Endothelial cell of umbilical vein (primary cell): Measurements from ENCODE around the gene C1orf53. TPM values are rescaled to one million over a fixed set of nuclear protein-coding genes. Genes with fewer than 3 reads are reported as not detected.

Experiments used
- BruUV-seq: library from RNA; stranded (reverse); fragments of 400-500 nt; replicated peaks from 2 replicates; lab custom pipeline; 2021; lab: Mats Ljungman, UMichigan
- CTCF ChIA-PET: fragments of 300-600, 350-600 bp; sonication (Branson Sonifier 250); formaldehyde crosslinking; loops from one replicate; lab custom pipeline; 2021; ENCODE audit warnings: antibody characterized with exemption, inconsistent platforms; lab: Charles Lee
- POLR2A ChIA-PET: fragments of 300-600, 350-600 bp; sonication (Branson Sonifier 250); formaldehyde crosslinking; loops from one replicate; lab custom pipeline; 2021; ENCODE audit warnings: antibody characterized with exemption, inconsistent platforms; lab: Charles Lee
- DNase-seq: peaks from one replicate; pipeline ENCODE4 v3.0.0-alpha.2; 2011; ENCODE audit warnings: low read depth, low spot score
- FAIRE-seq: peaks from 2 replicates; lab custom pipeline; 2011; peaks lifted over from hg19 to GRCh38; lab: Jason Lieb, UNC
- H2AFZ ChIP-seq: 2 replicates; pipeline ENCODE4 v1.6.0; 2012; ENCODE audit warnings: low read depth, low read length, control low read depth, inconsistent platforms
- H3K27ac ChIP-seq: 2 replicates; pipeline ENCODE4 v1.5.1; 2011; ENCODE audit warnings: low read depth, mild to moderate bottlenecking, control low read depth, low read length, moderate library complexity; ENCODE audit not compliant: insufficient read depth
- H3K27me3 ChIP-seq, 2 experiments: 2 replicates each; pipeline versions ENCODE4 v1.6.0 to v1.6.1; 2011; ENCODE audit warnings: low read length in 2 of 2, mixed read lengths in 1 of 2; ENCODE audit not compliant: control insufficient read depth in 2 of 2, insufficient read depth in 2 of 2
- H3K36me3 ChIP-seq, 2 experiments: 2 replicates in 1 of 2; 3 replicates in 1 of 2; pipeline ENCODE4 v1.5.1; 2011; ENCODE audit warnings: low read length in 2 of 2, mild to moderate bottlenecking in 1 of 2, moderate library complexity in 1 of 2; ENCODE audit not compliant: control insufficient read depth in 2 of 2, insufficient read depth in 2 of 2; ENCODE audit errors: extremely low read depth in 1 of 2
- H3K4me1 ChIP-seq: 3 replicates; pipeline ENCODE4 v1.5.1; 2011; ENCODE audit warnings: mild to moderate bottlenecking, low read length; ENCODE audit not compliant: control insufficient read depth, insufficient read depth; ENCODE audit errors: extremely low read depth
- H3K4me2 ChIP-seq: 2 replicates; pipeline ENCODE4 v1.6.1; 2011; ENCODE audit warnings: low read length, control low read depth, mixed read lengths; ENCODE audit not compliant: insufficient read depth
- H3K4me3 ChIP-seq, 3 experiments: fragments of 200-600 bp in 1 of 3; sonication (generic), shearing (Covaris generic) in 1 of 3; replicated peaks in 1 of 3; 2 replicates each; pipeline ENCODE4 v1.5.1; 2011 to 2016; ENCODE audit warnings: control low read depth in 3 of 3, low read length in 3 of 3, mild to moderate bottlenecking in 2 of 3, inconsistent platforms in 1 of 3, low read depth in 1 of 3, moderate library complexity in 1 of 3; ENCODE audit not compliant: insufficient read depth in 1 of 3
- H3K79me2 ChIP-seq: 2 replicates; pipeline ENCODE4 v1.6.0; 2012; ENCODE audit warnings: low read length, inconsistent platforms; ENCODE audit not compliant: control insufficient read depth, insufficient read depth
- H3K9ac ChIP-seq: replicated peaks from 2 replicates; pipeline ENCODE3; 2011; ENCODE audit warnings: low read length, control low read depth; ENCODE audit not compliant: insufficient read depth; ENCODE audit errors: extremely low read depth
- H3K9me1 ChIP-seq: replicated peaks from 3 replicates; pipeline ENCODE4 v1.6.0; 2011; ENCODE audit warnings: mild to moderate bottlenecking, low read length; ENCODE audit not compliant: control insufficient read depth, insufficient read depth; ENCODE audit errors: extremely low read depth
- H3K9me3 ChIP-seq: replicated peaks from 2 replicates; pipeline ENCODE4 v1.5.1; 2012; ENCODE audit warnings: low read length, inconsistent platforms; ENCODE audit not compliant: control insufficient read depth, insufficient read depth
- H4K20me1 ChIP-seq: replicated peaks from 2 replicates; pipeline ENCODE3; 2011; ENCODE audit warnings: mild to moderate bottlenecking, low read length; ENCODE audit not compliant: control insufficient read depth, insufficient read depth; ENCODE audit errors: extremely low read depth
- EZH2 ChIP-seq: IDR thresholded peaks from 2 replicates; pipeline ENCODE4 v1.6.1; 2012; ENCODE audit warnings: borderline replicate concordance, low read depth, mild to moderate bottlenecking, moderate library complexity, low read length, inconsistent platforms; ENCODE audit not compliant: severe bottlenecking
- POLR2AphosphoS5 ChIP-seq: IDR thresholded peaks from 2 replicates; pipeline ENCODE4 v1.6.1; 2012; ENCODE audit warnings: low read depth, mild to moderate bottlenecking, control low read depth, low read length, moderate library complexity; ENCODE audit not compliant: insufficient read depth
- dilution Hi-C: fragments of 300-500 bp; cut with MboI; formaldehyde crosslinking; loops from one replicate; pipeline ENCODE4 v1.15.0; 2019; ENCODE audit warnings: low sequenced_read_pairs; ENCODE audit not compliant: extremely low pct_ligation_motif_present
- intact Hi-C: fragments of 100-400 bp; cut with micrococcal nuclease; formaldehyde crosslinking; loops from one replicate; pipeline ENCODE4 v1.10.0; 2022
- polyA plus RNA-seq, 4 experiments: library from polyadenylated mRNA; depleted of rRNA in 3 of 4; stranded (reverse) in 3 of 4; unstranded in 1 of 4; fragments of >200 nt; gene quantifications; 2 replicates each; pipeline versions ENCODE4 v1.2.1 to v1.2.3, GENCODE V29; 2011 to 2012; ENCODE audit warnings: missing spikeins in 1 of 4
- total RNA-seq: library from RNA; stranded (reverse); gene quantifications from 2 replicates; pipeline ENCODE4 v1.2.3, GENCODE V29; 2021
- TF ChIP-seq, protein P1 (sequence below), 2 donors: IDR thresholded peaks; 1 replicate in 1 of 2; 2 replicates in 1 of 2; pipeline ENCODE4 v1.5.1; 2011; ENCODE audit warnings: low read length in 2 of 2, mild to moderate bottlenecking in 2 of 2, moderate library complexity in 2 of 2, control low read depth in 1 of 2, inconsistent platforms in 1 of 2, low read depth in 1 of 2; ENCODE audit not compliant: insufficient read depth in 1 of 2; ENCODE audit errors: extremely low read depth in 1 of 2

The C1orf53 gene
- total and polyA plus RNA-seq, 2 donors (not counting 3 experiments of a cell fraction or from before 2014, with no cell fraction given), result 3.5 to 6.5 TPM

DNA sequence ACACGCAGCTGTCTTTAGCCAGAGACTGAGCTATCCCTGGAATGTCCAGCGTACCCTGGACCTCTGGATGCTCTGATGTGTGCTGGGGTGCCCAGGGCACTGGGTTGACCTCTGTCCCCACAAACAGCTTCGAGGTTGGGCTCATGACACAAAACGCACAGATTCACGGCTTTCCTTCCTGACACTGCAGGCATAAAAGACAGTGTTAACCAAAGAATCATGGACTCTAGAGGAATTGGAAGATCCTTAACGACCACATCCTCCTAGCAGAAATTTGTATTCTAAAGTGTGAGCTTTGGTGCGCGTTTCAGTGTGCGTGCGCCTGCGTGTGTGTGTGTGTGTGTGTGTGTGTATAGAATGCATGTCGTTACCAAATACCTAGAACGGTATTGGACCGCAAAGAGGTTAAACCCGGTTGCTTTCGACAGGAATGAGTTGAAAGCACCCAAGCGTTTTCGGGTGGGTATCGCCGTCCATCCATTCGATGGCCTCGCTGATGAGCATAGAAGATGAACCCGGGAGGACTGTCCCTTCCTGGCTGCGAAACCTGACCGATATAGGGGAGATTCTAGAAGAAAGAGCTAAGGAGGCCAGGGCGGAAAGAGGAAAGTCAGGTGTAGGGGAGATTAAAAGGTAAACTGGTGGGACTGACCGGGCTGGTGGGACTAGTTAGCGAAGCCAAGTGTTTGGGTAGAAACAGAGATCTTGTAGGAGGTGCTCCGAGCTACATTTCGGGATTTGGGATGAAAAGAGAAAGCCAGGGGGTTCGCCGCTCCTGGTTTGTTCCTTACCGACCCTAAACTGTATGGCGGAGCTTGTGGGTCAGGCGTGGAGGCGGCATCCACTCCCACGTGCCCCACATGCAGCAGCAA, 7.9 kb downstream of the C1orf53 start:
- TF ChIP-seq EZH2 (peak; percentile 80), POLR2AphosphoS5 (no peak)
- no peaks in the 10 kb centered on the region for H3K9me3 ChIP-seq
- H3K27me3 ChIP-seq, result peaks cover 74 to 92% of the 10 kb centered on the region in 2 experiments
- CTCF ChIA-PET, result interaction anchor here (1.0 to 4.9 kb wide), 6 partner anchors 8 to 391 kb away, joined by 3 to 17 read pairs (median 6); partner anchors contain the start of gene C1orf53
- peaks cover 18% of the 10 kb centered on the region for H3K4me1 ChIP-seq
- no peak overlapping the region for H2AFZ ChIP-seq
- intact Hi-C loops (loop anchor here (5.0 kb wide), 1 partner anchor 763 kb away; the partner anchor contains the start of gene ASPM), dilution Hi-C loops (no loop called here)
- H3K79me2 ChIP-seq, result no peaks in the 10 kb centered on the region
- BruUV-seq, result no TSS peak
- H4K20me1 ChIP-seq, result no peaks in the 10 kb centered on the region
- POLR2A ChIA-PET, result no interaction called here
- no peak overlapping the region for H3K4me3 ChIP-seq
- H3K36me3 ChIP-seq, result no peaks in the 10 kb centered on the region
- no peak overlapping the region for H3K9ac ChIP-seq
- FAIRE-seq (no peak), DNase-seq (no peak)
- no peak overlapping the region for H3K27ac ChIP-seq
- no peak overlapping the region for H3K4me2 ChIP-seq
- H3K9me1 ChIP-seq, result no peaks in the 10 kb centered on the region

DNA sequence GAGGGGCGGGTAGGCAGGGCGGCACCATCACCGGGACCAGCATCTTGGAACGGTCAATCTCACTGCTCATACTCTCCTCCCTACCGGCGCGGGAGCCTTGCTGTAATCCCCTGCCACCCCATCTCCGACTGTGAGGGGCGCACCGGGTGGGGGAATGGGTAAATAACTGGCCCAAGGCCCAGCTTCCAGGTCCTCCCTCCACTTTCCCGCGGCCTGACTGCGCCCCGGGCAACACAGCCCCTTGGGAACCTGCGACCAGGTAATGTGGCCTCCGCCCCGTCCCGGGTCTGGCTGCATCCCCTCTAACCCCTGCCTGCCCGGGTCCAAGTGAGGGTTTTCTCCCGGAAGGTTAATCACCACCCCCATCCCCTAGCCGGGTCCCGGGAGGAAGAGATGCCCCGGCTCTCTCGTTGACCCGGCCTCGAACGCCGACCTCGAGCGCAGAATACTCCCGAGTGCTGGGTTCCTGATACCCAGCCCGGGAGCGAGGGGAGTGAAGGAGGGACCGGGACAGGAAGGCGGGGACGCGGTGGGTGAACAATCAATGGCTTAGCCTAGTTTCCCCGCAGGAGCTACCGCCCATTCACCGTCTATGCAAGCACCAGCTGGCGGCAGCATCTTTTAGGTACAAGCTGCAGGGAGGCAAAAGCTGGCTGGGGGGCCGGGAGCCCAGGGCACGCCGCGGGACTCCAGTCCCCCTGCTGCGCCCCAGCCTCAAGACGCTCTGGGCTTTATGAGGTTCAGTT, 8.9 kb downstream of the C1orf53 start:
- TF ChIP-seq, protein P1, sequence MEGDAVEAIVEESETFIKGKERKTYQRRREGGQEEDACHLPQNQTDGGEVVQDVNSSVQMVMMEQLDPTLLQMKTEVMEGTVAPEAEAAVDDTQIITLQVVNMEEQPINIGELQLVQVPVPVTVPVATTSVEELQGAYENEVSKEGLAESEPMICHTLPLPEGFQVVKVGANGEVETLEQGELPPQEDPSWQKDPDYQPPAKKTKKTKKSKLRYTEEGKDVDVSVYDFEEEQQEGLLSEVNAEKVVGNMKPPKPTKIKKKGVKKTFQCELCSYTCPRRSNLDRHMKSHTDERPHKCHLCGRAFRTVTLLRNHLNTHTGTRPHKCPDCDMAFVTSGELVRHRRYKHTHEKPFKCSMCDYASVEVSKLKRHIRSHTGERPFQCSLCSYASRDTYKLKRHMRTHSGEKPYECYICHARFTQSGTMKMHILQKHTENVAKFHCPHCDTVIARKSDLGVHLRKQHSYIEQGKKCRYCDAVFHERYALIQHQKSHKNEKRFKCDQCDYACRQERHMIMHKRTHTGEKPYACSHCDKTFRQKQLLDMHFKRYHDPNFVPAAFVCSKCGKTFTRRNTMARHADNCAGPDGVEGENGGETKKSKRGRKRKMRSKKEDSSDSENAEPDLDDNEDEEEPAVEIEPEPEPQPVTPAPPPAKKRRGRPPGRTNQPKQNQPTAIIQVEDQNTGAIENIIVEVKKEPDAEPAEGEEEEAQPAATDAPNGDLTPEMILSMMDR (IDR thresholded peaks at IDR 0.05; ENCODE audit: extremely low read depth in 1 of 2, insufficient read depth in 1 of 2, low read depth in 1 of 2, low read length in 2 of 2), result no peak
- TF ChIP-seq EZH2, result peak; percentile 86
- H4K20me1 ChIP-seq, result no peaks in the 10 kb centered on the region
- ChIA-PET POLR2A (no interaction called here), CTCF (interaction anchor here (1.5 to 4.9 kb wide), 5 partner anchors 9 to 392 kb away, joined by 3 to 17 read pairs (median 9); partner anchors contain the start of gene C1orf53)
- H3K27me3 ChIP-seq, result peaks cover 81 to 97% of the 10 kb centered on the region in 2 experiments
- H3K27ac ChIP-seq, result no peak overlapping the region
- H3K4me2 ChIP-seq, result no peak overlapping the region
- no peak overlapping the region for H2AFZ ChIP-seq
- H3K4me3 ChIP-seq, result no peak overlapping the region
- no peaks in the 10 kb centered on the region for H3K9me3 ChIP-seq
- intact Hi-C loops (loop anchor here (5.0 kb wide), 1 partner anchor 764 kb away; the partner anchor contains the start of gene ASPM), dilution Hi-C loops (no loop called here)
- H3K79me2 ChIP-seq, result no peaks in the 10 kb centered on the region
- BruUV-seq, result no TSS peak
- H3K9me1 ChIP-seq, result no peaks in the 10 kb centered on the region
- H3K4me1 ChIP-seq, result peaks cover 22% of the 10 kb centered on the region
- H3K9ac ChIP-seq, result no peak overlapping the region
- FAIRE-seq, result peak; percentile 28
- no peaks in the 10 kb centered on the region for H3K36me3 ChIP-seq
- DNase-seq, result no peak
